A549 (cell line): ENCODE measurements around the gene HOXC13. TPM values are rescaled to one million over a fixed set of nuclear protein-coding genes. Genes with fewer than 3 reads are reported as not detected.

Experiments used
- ATAC-seq, 2 experiments: fragments of 200-7000 bp in 1 of 2; fragments of >200 bp in 1 of 2; cut with Nextera tagmentation in 1 of 2; cut with Tn5 transposase in 1 of 2; 3 replicates each; pipeline versions ENCODE4 v1.8.0 to v1.9.1; 2018 to 2020; ENCODE audit warnings: mild to moderate bottlenecking in 1 of 2, moderate library complexity in 1 of 2
- CTCF ChIA-PET: fragments of 300-600 bp; sonication (Branson Sonifier 250); formaldehyde crosslinking; extraction: SDS; loops from one replicate; lab custom pipeline; 2021; ENCODE audit warnings: antibody characterized with exemption, inconsistent platforms; lab: Yijun Ruan, JAX
- POLR2A ChIA-PET: fragments of 350-600 bp; formaldehyde crosslinking; extraction: SDS; loops from one replicate; lab custom pipeline; 2021; ENCODE audit warnings: antibody characterized with exemption, inconsistent platforms; lab: Yijun Ruan, JAX
- DNase-seq, 2 experiments: peaks; one replicate each; pipeline versions ENCODE4 v3.0.0 to v3.0.0-alpha.2; 2011 to 2016; ENCODE audit warnings: low read depth in 1 of 2, low spot score in 1 of 2
- FAIRE-seq: peaks from 2 replicates; lab custom pipeline; 2011; peaks lifted over from hg19 to GRCh38; lab: Jason Lieb, UNC
- H3K27ac ChIP-seq, 2 experiments: fragments of >200 bp; sonication (Bioruptor Twin); formaldehyde crosslinking; 3 replicates each; pipeline ENCODE4 v1.5.1; 2016 to 2017
- H3K4me1 ChIP-seq: fragments of >200 bp; sonication (Bioruptor Twin); formaldehyde crosslinking; 3 replicates; pipeline ENCODE4 v1.6.1; 2016
- H3K4me2 ChIP-seq: fragments of >200 bp; sonication (Bioruptor Twin); formaldehyde crosslinking; 3 replicates; pipeline ENCODE4 v1.6.1; 2016
- H3K4me3 ChIP-seq: fragments of >200 bp; sonication (Bioruptor Twin); formaldehyde crosslinking; 3 replicates; pipeline ENCODE4 v1.5.1; 2016
- H3K9me3 ChIP-seq: fragments of >200 bp; sonication (Bioruptor Twin); formaldehyde crosslinking; 3 replicates; pipeline ENCODE4 v1.6.1; 2016
- ATOH8 ChIP-seq: fragments of 250-450 bp; sonication (Bioruptor Pico); IDR thresholded peaks from 2 replicates; pipeline ENCODE4 v1.5.0; 2020; ENCODE audit warnings: low read depth, mild to moderate bottlenecking, moderate library complexity
- CBX8 ChIP-seq: fragments of 200-600 bp; sonication (generic); IDR thresholded peaks from 2 replicates; pipeline ENCODE4 v1.6.1; 2016
- CEBPB ChIP-seq, 2 experiments: fragments of >200 bp in 1 of 2; sonication (Bioruptor Twin) in 1 of 2; formaldehyde crosslinking in 1 of 2; IDR thresholded peaks; 2 replicates each; pipeline ENCODE4 v1.6.1; 2012 to 2016
- CHD4 ChIP-seq: fragments of 200-600 bp; sonication (generic); IDR thresholded peaks from 2 replicates; pipeline ENCODE4 v1.6.1; 2016; ENCODE audit warnings: antibody characterized with exemption, mild to moderate bottlenecking, borderline replicate concordance
- EP300 ChIP-seq, 2 experiments: fragments of >200 bp; sonication (Bioruptor Twin); formaldehyde crosslinking; IDR thresholded peaks; 2 replicates in 1 of 2; 3 replicates in 1 of 2; pipeline ENCODE4 v1.6.1; 2016 to 2017
- FOSB ChIP-seq: fragments of 250-450 bp; sonication (Bioruptor Pico); IDR thresholded peaks from 2 replicates; pipeline ENCODE4 v1.5.0; 2020; ENCODE audit warnings: mild to moderate bottlenecking, moderate library complexity
- FOSL2 ChIP-seq, 2 experiments: fragments of 450-650 bp in 1 of 2; fragments of >200 bp in 1 of 2; sonication (Bioruptor Twin) in 1 of 2; formaldehyde crosslinking; IDR thresholded peaks; 2 replicates each; pipeline versions ENCODE4 v1.5.0 to v1.6.1; 2016 to 2020; ENCODE audit warnings: mild to moderate bottlenecking in 1 of 2, moderate library complexity in 1 of 2
- FOXS1 ChIP-seq: fragments of 250-450 bp; sonication (Bioruptor Pico); IDR thresholded peaks from 2 replicates; pipeline ENCODE4 v1.5.0; 2020; ENCODE audit warnings: mild to moderate bottlenecking, moderate library complexity
- GATA3 ChIP-seq: IDR thresholded peaks from 2 replicates; pipeline ENCODE4 v1.6.1; 2012; ENCODE audit warnings: borderline replicate concordance
- HES2 ChIP-seq: fragments of >200 bp; sonication (Bioruptor Twin); formaldehyde crosslinking; IDR thresholded peaks from 2 replicates; pipeline ENCODE4 v1.6.1; 2016
- HEYL ChIP-seq: fragments of 250-450 bp; sonication (Bioruptor Pico); IDR thresholded peaks from 2 replicates; pipeline ENCODE4 v1.8.0; 2021; ENCODE audit warnings: mild to moderate bottlenecking, moderate library complexity
- HOXA7 ChIP-seq: fragments of 250-450 bp; sonication (Bioruptor Pico); IDR thresholded peaks from 2 replicates; pipeline ENCODE4 v1.5.0; 2020; ENCODE audit warnings: mild to moderate bottlenecking, moderate library complexity
- JUNB ChIP-seq: fragments of >200 bp; sonication (Bioruptor Twin); formaldehyde crosslinking; IDR thresholded peaks from 2 replicates; pipeline ENCODE4 v1.6.1; 2016
- KDM5A ChIP-seq: fragments of 200-600 bp; sonication (generic); IDR thresholded peaks from 2 replicates; pipeline ENCODE4 v1.6.1; 2016; ENCODE audit warnings: antibody characterized with exemption, mild to moderate bottlenecking
- MAFK ChIP-seq: fragments of 450-650 bp; IDR thresholded peaks from 2 replicates; pipeline ENCODE4 v1.6.1; 2014; ENCODE audit not compliant: partially characterized antibody
- MAZ ChIP-seq: fragments of 150-350 bp; IDR thresholded peaks from 2 replicates; pipeline ENCODE4 v1.6.1; 2014; ENCODE audit warnings: antibody characterized with exemption, low read depth, low read length, borderline replicate concordance
- MYC ChIP-seq: IDR thresholded peaks from 2 replicates; pipeline ENCODE4 v1.6.1; 2012; ENCODE audit warnings: mild to moderate bottlenecking, inconsistent platforms, low read length, improper control_type of control experiment, borderline replicate concordance
- NPAS2 ChIP-seq: fragments of 250-450 bp; sonication (Bioruptor Pico); IDR thresholded peaks from 2 replicates; pipeline ENCODE4 v1.8.0; 2022; ENCODE audit warnings: mild to moderate bottlenecking, moderate library complexity, borderline replicate concordance
- PHF8 ChIP-seq: fragments of 200-600 bp; sonication (generic); IDR thresholded peaks from 2 replicates; pipeline ENCODE4 v1.6.1; 2016; ENCODE audit warnings: low read depth, mild to moderate bottlenecking, antibody characterized with exemption, moderate library complexity, borderline replicate concordance
- RAD21 ChIP-seq, 2 experiments: fragments of >200 bp in 1 of 2; sonication (Bioruptor Twin) in 1 of 2; formaldehyde crosslinking in 1 of 2; IDR thresholded peaks in 1 of 2; conservative IDR thresholded peaks in 1 of 2; 2 replicates in 1 of 2; 3 replicates in 1 of 2; pipeline ENCODE4 v1.6.1; 2012 to 2018; ENCODE audit warnings: inconsistent platforms in 1 of 2
- RCOR1 ChIP-seq: fragments of 150-350 bp; IDR thresholded peaks from 2 replicates; pipeline ENCODE4 v1.6.1; 2014; ENCODE audit warnings: antibody characterized with exemption, low read length, low read depth
- SREBF2 ChIP-seq: fragments of 450-650 bp; IDR thresholded peaks from 2 replicates; pipeline ENCODE4 v1.6.1; 2014; ENCODE audit warnings: mild to moderate bottlenecking, moderate library complexity
- TP53 ChIP-seq: fragments of 250-450 bp; sonication (Bioruptor Pico); IDR thresholded peaks from 2 replicates; pipeline ENCODE4 v1.5.0; 2021; ENCODE audit warnings: mild to moderate bottlenecking, moderate library complexity
- USF2 ChIP-seq: fragments of 450-650 bp; IDR thresholded peaks from 2 replicates; pipeline ENCODE4 v1.6.1; 2014; ENCODE audit warnings: antibody characterized with exemption
- ZC3H11A ChIP-seq: fragments of 450-650 bp; IDR thresholded peaks from 2 replicates; pipeline ENCODE4 v1.6.1; 2014; ENCODE audit warnings: antibody characterized with exemption, mild to moderate bottlenecking
- ZFP36 ChIP-seq: fragments of 450-650 bp; IDR thresholded peaks from 2 replicates; pipeline ENCODE4 v1.6.1; 2014; ENCODE audit warnings: borderline replicate concordance; ENCODE audit not compliant: partially characterized antibody
- WGBS: methylation state at CpG from one replicate; pipeline ENCODE4 v1.1.6; 2017; ENCODE audit errors: missing lambda C conversion rate; 5-methylcytosine and 5-hydroxymethylcytosine counted together
- polyA plus RNA-seq, 4 experiments: library from polyadenylated mRNA; depleted of rRNA in 3 of 4; stranded (reverse); fragments of >200 nt; fragmentation: RNase III in 1 of 4; extraction: RNeasy Plus Mini Kit Qiagen cat#74134 plus additional on column Dnase treatment in 1 of 4; gene quantifications; 2 replicates in 3 of 4; 3 replicates in 1 of 4; pipeline ENCODE4 v1.2.3, GENCODE V29; 2011 to 2017
- TF ChIP-seq, protein P1 (sequence below): IDR thresholded peaks from 2 replicates; pipeline ENCODE4 v1.6.1; 2012
- TF ChIP-seq, protein P2 (sequence below): IDR thresholded peaks from 2 replicates; pipeline ENCODE4 v1.6.1; 2012
- TF ChIP-seq, protein P3 (sequence below): fragments of >200 bp; sonication (Bioruptor Twin); formaldehyde crosslinking; IDR thresholded peaks from 3 replicates; pipeline ENCODE4 v1.5.1; 2016
- TF ChIP-seq, protein P4 (sequence below): IDR thresholded peaks from 2 replicates; pipeline ENCODE4 v1.6.1; 2012; ENCODE audit warnings: low read depth, borderline replicate concordance

The HOXC13 gene
- polyA plus RNA-seq, 2 of the 4 experiments (the other 2 are of a cell fraction) = 3.9 to 6.5 TPM

DNA sequence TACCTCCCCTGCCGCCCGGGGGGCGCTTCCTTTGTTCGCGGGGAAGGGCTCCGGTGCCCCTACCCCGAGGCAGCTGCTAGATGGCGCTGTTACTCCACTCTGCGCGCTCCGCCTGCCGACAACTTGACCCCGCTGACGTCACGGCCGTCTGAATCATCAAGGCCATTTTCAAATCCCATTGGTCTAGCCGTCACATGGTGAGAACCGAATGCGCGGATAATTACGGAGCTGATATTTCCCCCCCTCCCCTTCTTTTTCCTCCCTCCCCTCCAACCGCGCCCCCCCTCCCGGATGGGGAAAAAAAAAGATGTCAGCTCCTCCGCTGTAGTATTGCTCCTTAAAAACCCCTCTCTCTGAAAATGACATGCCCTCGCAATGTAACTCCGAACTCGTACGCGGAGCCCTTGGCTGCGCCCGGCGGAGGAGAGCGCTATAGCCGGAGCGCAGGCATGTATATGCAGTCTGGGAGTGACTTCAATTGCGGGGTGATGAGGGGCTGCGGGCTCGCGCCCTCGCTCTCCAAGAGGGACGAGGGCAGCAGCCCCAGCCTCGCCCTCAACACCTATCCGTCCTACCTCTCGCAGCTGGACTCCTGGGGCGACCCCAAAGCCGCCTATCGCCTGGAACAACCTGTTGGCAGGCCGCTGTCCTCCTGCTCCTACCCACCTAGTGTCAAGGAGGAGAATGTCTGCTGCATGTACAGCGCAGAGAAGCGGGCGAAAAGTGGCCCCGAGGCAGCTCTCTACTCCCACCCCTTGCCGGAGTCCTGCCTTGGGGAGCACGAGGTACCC is 46.5 kb downstream of the HOXC13 start, which contains the start of gene HOXC10:
Gene HOXC10 (plus strand): TSS at position 246 of the 791 bp plus-strand sequence. CDS start 114 bp downstream, at position 360.
- H3K4me1 ChIP-seq = peaks cover 24% of the 10 kb centered on the region
- ChIA-PET CTCF (interaction anchor here (0.6 to 5.8 kb wide), 55 partner anchors 8 to 378 kb away, joined by 3 to 171 read pairs (median 6); partner anchors contain the start of genes CALCOCO1, HOTAIR, HOXC11 and HOXC12), POLR2A (interaction anchor here (0.6 to 1.2 kb wide), 8 partner anchors 10 to 269 kb away, joined by 3 to 5 read pairs (median 4); partner anchors contain the start of genes HOXC11, HOXC13 and HOXC9)
- H3K4me2 ChIP-seq = peak within 1 kb of the TSS; percentile 98
- FAIRE-seq (peak; percentile 51), DNase-seq (peak; percentile 93 to 97), ATAC-seq (peak; percentile 74 to 83)
- peak within 1 kb of the TSS; percentile 60 for H3K4me3 ChIP-seq
- 20% methylated on average over 40 of the region's 55 CpGs for WGBS
- peak within 1 kb of the TSS; percentile 88 to 89 for H3K27ac ChIP-seq
- H3K9me3 ChIP-seq = no peaks in the 10 kb centered on the region
- TF ChIP-seq FOSL2 (IDR thresholded peaks at IDR 0.05) = peak; percentile 62
- peak; percentile 92 for TF ChIP-seq FOSL2 (CRISPR knock-in tag; IDR thresholded peaks at IDR 0.05)
- no peak for TF ChIP-seq SREBF2
- TF ChIP-seq RCOR1 = no peak
- peak; percentile 86 for TF ChIP-seq USF2
- TF ChIP-seq TP53 (CRISPR knock-in tag) = no peak
- no peak for TF ChIP-seq HEYL (CRISPR knock-in tag)
- no peak for TF ChIP-seq ZC3H11A
- no peak for TF ChIP-seq ZFP36
- TF ChIP-seq, protein P1, sequence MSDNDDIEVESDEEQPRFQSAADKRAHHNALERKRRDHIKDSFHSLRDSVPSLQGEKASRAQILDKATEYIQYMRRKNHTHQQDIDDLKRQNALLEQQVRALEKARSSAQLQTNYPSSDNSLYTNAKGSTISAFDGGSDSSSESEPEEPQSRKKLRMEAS = peak; percentile 87
- no peak for TF ChIP-seq HES2
- TF ChIP-seq FOXS1 (CRISPR knock-in tag) = no peak
- TF ChIP-seq, protein P2, sequence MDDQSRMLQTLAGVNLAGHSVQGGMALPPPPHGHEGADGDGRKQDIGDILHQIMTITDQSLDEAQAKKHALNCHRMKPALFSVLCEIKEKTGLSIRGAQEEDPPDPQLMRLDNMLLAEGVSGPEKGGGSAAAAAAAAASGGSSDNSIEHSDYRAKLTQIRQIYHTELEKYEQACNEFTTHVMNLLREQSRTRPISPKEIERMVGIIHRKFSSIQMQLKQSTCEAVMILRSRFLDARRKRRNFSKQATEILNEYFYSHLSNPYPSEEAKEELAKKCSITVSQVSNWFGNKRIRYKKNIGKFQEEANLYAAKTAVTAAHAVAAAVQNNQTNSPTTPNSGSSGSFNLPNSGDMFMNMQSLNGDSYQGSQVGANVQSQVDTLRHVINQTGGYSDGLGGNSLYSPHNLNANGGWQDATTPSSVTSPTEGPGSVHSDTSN = no peak
- TF ChIP-seq MAZ = 0 out of 2 replicates have a peak, but pooled peaks have one; percentile 55
- no peak for TF ChIP-seq ATOH8 (CRISPR knock-in tag)
- no peak for TF ChIP-seq CEBPB (IDR thresholded peaks at IDR 0.05)
- no peak for TF ChIP-seq MYC
- TF ChIP-seq HOXA7 (CRISPR knock-in tag) = no peak
- TF ChIP-seq CHD4 = no peak
- TF ChIP-seq, protein P3, sequence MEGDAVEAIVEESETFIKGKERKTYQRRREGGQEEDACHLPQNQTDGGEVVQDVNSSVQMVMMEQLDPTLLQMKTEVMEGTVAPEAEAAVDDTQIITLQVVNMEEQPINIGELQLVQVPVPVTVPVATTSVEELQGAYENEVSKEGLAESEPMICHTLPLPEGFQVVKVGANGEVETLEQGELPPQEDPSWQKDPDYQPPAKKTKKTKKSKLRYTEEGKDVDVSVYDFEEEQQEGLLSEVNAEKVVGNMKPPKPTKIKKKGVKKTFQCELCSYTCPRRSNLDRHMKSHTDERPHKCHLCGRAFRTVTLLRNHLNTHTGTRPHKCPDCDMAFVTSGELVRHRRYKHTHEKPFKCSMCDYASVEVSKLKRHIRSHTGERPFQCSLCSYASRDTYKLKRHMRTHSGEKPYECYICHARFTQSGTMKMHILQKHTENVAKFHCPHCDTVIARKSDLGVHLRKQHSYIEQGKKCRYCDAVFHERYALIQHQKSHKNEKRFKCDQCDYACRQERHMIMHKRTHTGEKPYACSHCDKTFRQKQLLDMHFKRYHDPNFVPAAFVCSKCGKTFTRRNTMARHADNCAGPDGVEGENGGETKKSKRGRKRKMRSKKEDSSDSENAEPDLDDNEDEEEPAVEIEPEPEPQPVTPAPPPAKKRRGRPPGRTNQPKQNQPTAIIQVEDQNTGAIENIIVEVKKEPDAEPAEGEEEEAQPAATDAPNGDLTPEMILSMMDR = peak; percentile 84
- no peak for TF ChIP-seq MAFK
- TF ChIP-seq KDM5A = no peak
- 0 out of 2 replicates have a peak, but pooled peaks have one; percentile 17 for TF ChIP-seq JUNB
- TF ChIP-seq PHF8 = no peak
- TF ChIP-seq EP300 (IDR thresholded peaks at IDR 0.05) = no peak
- no peak for TF ChIP-seq NPAS2 (CRISPR knock-in tag)
- TF ChIP-seq, protein P4, sequence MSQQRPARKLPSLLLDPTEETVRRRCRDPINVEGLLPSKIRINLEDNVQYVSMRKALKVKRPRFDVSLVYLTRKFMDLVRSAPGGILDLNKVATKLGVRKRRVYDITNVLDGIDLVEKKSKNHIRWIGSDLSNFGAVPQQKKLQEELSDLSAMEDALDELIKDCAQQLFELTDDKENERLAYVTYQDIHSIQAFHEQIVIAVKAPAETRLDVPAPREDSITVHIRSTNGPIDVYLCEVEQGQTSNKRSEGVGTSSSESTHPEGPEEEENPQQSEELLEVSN = peak; percentile 82; the same call in 1 of the 2 replicates
- TF ChIP-seq RAD21 (conservative IDR thresholded peaks at IDR 0.05 in 1 of 2, IDR thresholded peaks at IDR 0.05 in 1 of 2) = peak; percentile 90 to 94
- no peak for TF ChIP-seq FOSB (CRISPR knock-in tag)
- TF ChIP-seq GATA3 = 0 out of 2 replicates have a peak, but pooled peaks have one; percentile 14
- TF ChIP-seq CBX8 = no peak
